ENCODE data around the gene SCNN1G.
"Not testable (repeated sequence)": the region's sequence is repeated elsewhere in the genome, so short reads cannot be mapped to it uniquely, and the experiment has no call there.

Gene SCNN1G

DNA sequence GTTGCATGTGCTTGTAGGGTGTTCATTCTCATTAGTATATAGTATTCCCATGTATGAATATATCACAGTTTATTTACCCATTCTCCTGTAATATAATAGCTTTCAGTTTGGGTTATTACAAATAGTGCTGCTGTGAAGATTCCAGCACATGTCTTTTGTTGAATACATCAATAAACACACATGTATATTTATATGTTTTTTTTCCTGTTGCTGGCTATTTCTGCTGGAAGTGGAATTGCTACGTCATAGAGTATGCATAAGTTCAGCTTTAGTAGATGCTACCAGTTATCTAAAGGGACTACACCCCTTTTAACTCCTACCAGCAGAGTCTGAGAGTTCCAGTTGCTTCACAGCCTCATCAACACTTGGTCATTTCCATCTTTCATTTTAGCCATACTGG is 67.3 kb downstream of the SCNN1G start:
- DNase-seq (ENCODE audit: low read depth, low spot score) = no peak

DNA sequence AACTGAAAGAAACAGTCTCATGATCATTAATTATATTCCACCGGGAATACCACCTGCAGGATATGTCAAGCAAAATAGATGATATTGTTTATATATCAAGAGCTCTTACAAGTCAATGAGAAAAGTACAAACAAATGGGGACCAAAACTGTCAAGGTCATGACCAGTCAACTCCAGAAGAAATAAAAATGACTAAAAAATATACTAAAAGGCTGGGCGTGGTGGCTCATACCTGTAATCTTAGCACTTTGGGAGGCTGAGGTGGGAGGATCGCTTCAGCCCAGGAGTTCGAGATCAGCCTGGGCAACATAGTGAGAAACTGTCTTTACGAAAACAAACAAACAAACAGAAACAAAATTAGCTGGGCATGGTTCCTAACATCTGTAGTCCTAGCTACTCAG is 69.8 kb downstream of the SCNN1G start:
- no peak for DNase-seq (ENCODE audit: low read depth, low spot score)

DNA sequence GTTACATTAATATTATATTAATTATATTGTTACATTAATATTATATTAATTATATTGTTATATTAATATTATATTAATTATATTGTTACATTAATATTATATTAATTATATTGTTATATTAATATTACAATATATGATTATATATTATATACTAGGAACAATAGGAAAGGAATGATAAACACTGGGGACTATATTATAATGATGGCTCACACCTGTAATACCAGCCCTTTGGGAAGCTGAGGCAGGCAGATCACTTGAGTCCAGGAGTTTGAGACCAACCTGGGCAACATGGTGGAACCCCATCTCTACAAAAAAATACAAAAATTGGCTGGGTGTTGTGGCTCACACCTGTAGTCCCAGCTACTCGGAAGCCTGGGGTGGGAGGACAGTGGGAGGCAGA is 71.1 kb downstream of the SCNN1G start:
- not testable (repeated sequence) for DNase-seq (ENCODE audit: low read depth, low spot score)

DNA sequence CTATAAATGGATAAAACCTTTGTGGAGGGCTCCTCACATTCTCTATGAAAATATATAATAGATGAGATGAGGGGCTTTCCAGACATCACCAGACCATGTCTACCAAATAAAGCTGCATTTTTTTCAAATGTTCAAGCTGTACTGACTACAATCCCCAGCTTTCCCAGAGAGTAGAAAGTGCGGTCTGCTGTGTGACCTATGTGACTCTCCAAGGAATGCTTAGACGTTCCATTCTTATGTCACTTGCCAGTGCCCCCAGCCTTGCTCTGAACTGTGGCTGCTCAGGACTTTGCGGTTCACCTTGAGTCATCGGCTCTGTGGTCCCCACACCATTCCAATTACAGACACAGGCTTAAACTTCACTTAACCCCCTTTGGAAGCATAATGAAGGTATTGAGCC is 71.8 kb downstream of the SCNN1G start:
- no peak for DNase-seq (ENCODE audit: low read depth, low spot score)

DNA sequence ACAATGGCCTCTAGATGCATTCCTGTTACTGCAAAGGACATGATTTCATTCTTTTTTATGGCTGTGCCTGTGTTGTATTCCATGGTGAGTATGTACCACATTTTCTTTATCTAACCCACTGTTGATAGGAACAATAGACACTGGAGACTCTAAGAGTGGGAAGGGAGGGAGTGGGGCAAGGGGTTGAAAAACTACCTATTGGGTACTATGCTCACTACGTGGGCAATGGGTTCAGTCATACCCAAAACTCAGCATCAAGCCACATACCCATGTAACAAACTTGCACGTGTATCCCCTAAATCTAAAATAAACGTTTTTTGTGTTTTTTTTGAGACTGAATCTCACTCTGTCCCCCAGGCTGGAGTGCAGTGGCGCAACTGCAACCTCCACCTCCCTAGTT is 72.5 kb downstream of the SCNN1G start:
- no peak for DNase-seq (ENCODE audit: low read depth, low spot score)

DNA sequence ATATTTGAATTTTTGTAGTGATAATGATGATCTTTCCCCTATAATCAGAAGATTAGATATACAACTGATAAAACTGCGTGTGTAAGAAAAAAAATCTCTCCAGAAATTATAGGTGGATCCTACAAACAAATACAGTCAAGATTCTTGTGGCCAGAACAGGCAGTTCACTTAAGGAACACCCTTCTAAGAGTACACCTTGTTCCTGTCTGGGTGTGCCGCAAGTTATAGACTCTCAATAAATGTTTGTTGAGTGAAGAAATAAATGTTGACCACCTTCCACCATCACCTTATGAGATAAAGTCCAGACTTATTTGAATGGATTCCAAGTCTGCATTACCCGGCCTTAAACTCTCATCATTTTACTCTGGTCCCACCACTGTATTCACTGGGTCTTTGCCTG is 73.9 kb downstream of the SCNN1G start:
- no peak for DNase-seq (ENCODE audit: low read depth, low spot score)

DNA sequence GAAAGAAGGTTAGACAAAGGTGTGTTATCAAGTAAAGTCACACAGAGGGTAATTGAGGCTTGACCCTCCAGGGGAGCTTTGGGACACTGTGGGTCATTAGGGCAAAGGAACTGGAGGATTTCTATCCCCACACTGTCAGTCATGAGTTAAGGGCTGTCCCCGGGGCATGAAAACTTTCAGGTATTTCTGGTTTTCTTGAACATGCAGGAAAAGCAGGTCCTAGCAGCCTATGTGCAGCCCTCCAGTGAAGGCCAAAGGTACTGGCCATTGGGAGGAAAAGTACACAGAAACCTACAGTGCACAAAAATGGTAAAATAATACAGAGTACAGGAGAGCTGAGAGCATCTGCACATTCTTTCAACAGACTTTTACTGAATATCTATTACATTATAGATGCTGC is 75.1 kb downstream of the SCNN1G start:
- no peak for DNase-seq (ENCODE audit: low read depth, low spot score)

DNA sequence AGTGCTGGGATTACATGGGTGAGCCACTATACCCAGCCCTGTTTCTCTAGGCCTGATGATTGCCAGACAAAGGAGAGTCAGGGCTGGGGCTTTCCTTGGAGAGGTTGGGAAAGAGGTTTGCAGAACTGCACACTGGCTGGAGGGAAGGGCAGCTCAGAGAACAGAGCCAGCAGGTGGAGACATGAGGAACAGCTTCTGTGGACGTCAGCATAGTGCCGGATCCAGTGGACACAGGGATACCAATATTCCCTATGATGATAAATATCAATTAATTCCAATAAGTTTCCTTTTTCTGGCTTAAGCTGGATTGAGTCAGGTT is 76.3 kb downstream of the SCNN1G start:
- DNase-seq (ENCODE audit: low read depth, low spot score) = no peak
